ENCODE results near the gene NGRN. TPM values are rescaled to one million over a fixed set of nuclear protein-coding genes. Genes with fewer than 3 reads are reported as not detected.
"Not testable (repeated sequence)": the region's sequence is repeated elsewhere in the genome, so short reads cannot be mapped to it uniquely, and the experiment has no call there.

NGRN gene
- total RNA-seq, 1 donor: 67.2 TPM

GRCh38 chr15:90249203-90249863 lies 16.1 kb upstream of the NGRN start, which contains the start of gene TTLL13:
TTLL13 (plus strand) TSS chr15:90249556; CDS start chr15:90250631, 1,075 bp downstream.
- no peak for TF ChIP-seq CTCF (IDR thresholded peaks at IDR 0.05; ENCODE audit: insufficient read depth, low read length)
- peak within 1 kb of the TSS; percentile 75 for H3K4me3 ChIP-seq (ENCODE audit: low read depth, low read length)
- DNase-seq (ENCODE audit: low read depth): peak; percentile 73

- H3K4me3 ChIP-seq (ENCODE audit: low read depth, low read length): no peak overlapping the region
- TF ChIP-seq CTCF (IDR thresholded peaks at IDR 0.05; ENCODE audit: insufficient read depth, low read length): no peak
- DNase-seq (ENCODE audit: low read depth): no peak
These were observed 7.7 kb upstream of the NGRN start for GRCh38 chr15:90257776-90258175.

- no peak for TF ChIP-seq CTCF (IDR thresholded peaks at IDR 0.05; ENCODE audit: insufficient read depth, low read length)
- no peak overlapping the region for H3K4me3 ChIP-seq (ENCODE audit: low read depth, low read length)
- no peak for DNase-seq (ENCODE audit: low read depth)
These were observed 5.9 kb upstream of the NGRN start for GRCh38 chr15:90259524-90259923.

GRCh38 chr15:90260731-90261130 lies 4.7 kb upstream of the NGRN start:
- not testable (repeated sequence) for DNase-seq (ENCODE audit: low read depth); H3K4me3 ChIP-seq (ENCODE audit: low read depth, low read length)

- no peak overlapping the region for H3K4me3 ChIP-seq (ENCODE audit: low read depth, low read length)
- peak; percentile 54 for DNase-seq (ENCODE audit: low read depth)
- no peak for TF ChIP-seq CTCF (IDR thresholded peaks at IDR 0.05; ENCODE audit: insufficient read depth, low read length)
These were observed 3.7 kb upstream of the NGRN start for GRCh38 chr15:90261811-90262210.

- DNase-seq (ENCODE audit: low read depth): peak; percentile 19
- no peak overlapping the region for H3K4me3 ChIP-seq (ENCODE audit: low read depth, low read length)
- TF ChIP-seq CTCF (IDR thresholded peaks at IDR 0.05; ENCODE audit: insufficient read depth, low read length): no peak
These were observed 3.0 kb upstream of the NGRN start for GRCh38 chr15:90262426-90262825.

GRCh38 chr15:90264671-90265070 lies 801 bp upstream of the NGRN start:
- no peak for TF ChIP-seq CTCF (IDR thresholded peaks at IDR 0.05; ENCODE audit: insufficient read depth, low read length)
- peak overlapping the region; percentile 87 for H3K4me3 ChIP-seq (ENCODE audit: low read depth, low read length)
- no peak for DNase-seq (ENCODE audit: low read depth)
